Stimulated activated CD8-positive, alpha-beta memory T cell treated with anti-CD3 and anti-CD28 coated beads, Interleukin-12 subunit alpha, Interleukin-12 subunit beta, amount 100 ng/mL, for 24 hours (primary cell): ENCODE measurements around the gene EYS.
"Not testable (repeated sequence)": the region's sequence is repeated elsewhere in the genome, so short reads cannot be mapped to it uniquely, and the experiment has no call there.

Source experiments
- DNase-seq: peaks from one replicate; pipeline ENCODE4 v3.0.0-alpha.2; 2020; ENCODE audit errors: extremely low read depth

EYS gene

GRCh38 chr6:65088575-65088974 is 618.5 kb downstream of the EYS start:
- no peak for DNase-seq

- no peak for DNase-seq
Measured at GRCh38 chr6:65081756-65082155, 625.3 kb downstream of the EYS start.

- no peak for DNase-seq
Measured at GRCh38 chr6:65075705-65076230, 631.3 kb downstream of the EYS start.

GRCh38 chr6:65072500-65072899 is 634.5 kb downstream of the EYS start:
- no peak for DNase-seq

GRCh38 chr6:65071480-65071879 is 635.5 kb downstream of the EYS start:
- no peak for DNase-seq

GRCh38 chr6:65064844-65065243 is 642.2 kb downstream of the EYS start:
- no peak for DNase-seq

GRCh38 chr6:65059568-65059967 is 647.5 kb downstream of the EYS start:
- no peak for DNase-seq

- DNase-seq: no peak
Measured at GRCh38 chr6:65055545-65055944, 651.5 kb downstream of the EYS start.

- DNase-seq: no peak
Measured at GRCh38 chr6:65052626-65053025, 654.4 kb downstream of the EYS start.

- no peak for DNase-seq
Measured at GRCh38 chr6:65045801-65046200, 661.2 kb downstream of the EYS start.

- no peak for DNase-seq
Measured at GRCh38 chr6:65014006-65014405, 693.0 kb downstream of the EYS start.

- no peak for DNase-seq
Measured at GRCh38 chr6:65006788-65007187, 700.2 kb downstream of the EYS start.

- DNase-seq: no peak
Measured at GRCh38 chr6:65004283-65004682, 702.7 kb downstream of the EYS start.

GRCh38 chr6:65002882-65003281 is 704.1 kb downstream of the EYS start:
- not testable (repeated sequence) for DNase-seq

GRCh38 chr6:65000815-65001214 is 706.2 kb downstream of the EYS start:
- no peak for DNase-seq

GRCh38 chr6:64998204-64998603 is 708.8 kb downstream of the EYS start:
- DNase-seq: no peak

GRCh38 chr6:64996301-64996700 is 710.7 kb downstream of the EYS start:
- no peak for DNase-seq

GRCh38 chr6:64990652-64991304 is 716.2 kb downstream of the EYS start:
- no peak for DNase-seq

GRCh38 chr6:64988148-64988547 is 718.9 kb downstream of the EYS start:
- no peak for DNase-seq

GRCh38 chr6:64987066-64987465 is 720.0 kb downstream of the EYS start:
- DNase-seq: no peak

- no peak for DNase-seq
Measured at GRCh38 chr6:64985726-64986125, 721.3 kb downstream of the EYS start.

GRCh38 chr6:64984948-64985347 is 722.1 kb downstream of the EYS start:
- DNase-seq: no peak

GRCh38 chr6:64983089-64983488 is 723.9 kb downstream of the EYS start:
- DNase-seq: no peak

- DNase-seq: no peak
Measured at GRCh38 chr6:64973142-64973541, 733.9 kb downstream of the EYS start.
